H1 (cell line): ENCODE data around the gene GH1. TPM values are rescaled to one million over a fixed set of nuclear protein-coding genes. Genes with fewer than 3 reads are reported as not detected.

Experiments used
- CTCF ChIA-PET: fragments of 300-600 bp; sonication (Branson Sonifier 250); formaldehyde crosslinking; loops from one replicate; lab custom pipeline; 2021; ENCODE audit not compliant: partially characterized antibody; lab: Charles Lee
- POLR2A ChIA-PET: fragments of 300-600 bp; sonication (Branson Sonifier 250); formaldehyde crosslinking; loops from one replicate; lab custom pipeline; 2021; ENCODE audit warnings: inconsistent platforms; ENCODE audit not compliant: partially characterized antibody; lab: Charles Lee
- DNase-seq, 2 experiments: peaks; one replicate each; pipeline versions ENCODE4 v3.0.0 to v3.0.0-alpha.2; 2010 to 2022; ENCODE audit warnings: low spot score in 2 of 2, low read depth in 1 of 2, mixed read lengths in 1 of 2
- FAIRE-seq: peaks from 2 replicates; lab custom pipeline; 2011; peaks lifted over from hg19 to GRCh38; lab: Jason Lieb, UNC
- H2AFZ ChIP-seq: 2 replicates; pipeline ENCODE4 v1.8.1; 2012; ENCODE audit warnings: low read length, inconsistent platforms
- H2AK5ac ChIP-seq: 2 replicates; pipeline ENCODE4 v1.6.1; 2013; ENCODE audit warnings: low read depth, low read length
- H2BK120ac ChIP-seq: replicated peaks from 2 replicates; pipeline ENCODE3; 2013; ENCODE audit warnings: low read depth, low read length, inconsistent platforms
- H2BK12ac ChIP-seq: 2 replicates; pipeline ENCODE4 v1.6.1; 2013; ENCODE audit warnings: low read depth, low read length
- H2BK15ac ChIP-seq: 2 replicates; pipeline ENCODE4 v1.6.1; 2013; ENCODE audit warnings: low read length
- H2BK20ac ChIP-seq: 2 replicates; pipeline ENCODE4 v1.6.1; 2013; ENCODE audit warnings: low read length
- H2BK5ac ChIP-seq: 2 replicates; pipeline ENCODE4 v1.6.1; 2013; ENCODE audit warnings: low read depth, low read length
- H3K14ac ChIP-seq: 2 replicates; pipeline ENCODE4 v1.6.1; 2013; ENCODE audit warnings: inconsistent platforms; ENCODE audit not compliant: insufficient read length
- H3K18ac ChIP-seq: 2 replicates; pipeline ENCODE4 v1.6.1; 2013; ENCODE audit warnings: low read length; ENCODE audit errors: extremely low read depth
- H3K23ac ChIP-seq: 2 replicates; pipeline ENCODE4 v1.6.1; 2013; ENCODE audit warnings: inconsistent platforms; ENCODE audit not compliant: insufficient read length
- H3K23me2 ChIP-seq: 2 replicates; pipeline ENCODE4 v1.6.1; 2013; ENCODE audit warnings: low read depth, low read length
- H3K27ac ChIP-seq: 2 replicates; pipeline ENCODE4 v1.6.1; 2011; ENCODE audit warnings: low read depth, low read length, inconsistent platforms
- H3K27me3 ChIP-seq, 4 experiments: replicated peaks in 1 of 4; 1 replicate in 1 of 4; 2 replicates in 3 of 4; pipeline versions ENCODE4 v1.6.1 to v1.8.1; 2011 to 2013; ENCODE audit warnings: low read length in 3 of 4, mild to moderate bottlenecking in 3 of 4, inconsistent platforms in 2 of 4, mixed read lengths in 2 of 4, moderate library complexity in 1 of 4; ENCODE audit not compliant: control insufficient read depth in 3 of 4, insufficient read depth in 3 of 4; ENCODE audit errors: extremely low read depth in 1 of 4
- H3K36me3 ChIP-seq, 4 experiments: 2 replicates each; pipeline versions ENCODE4 v1.6.1 to v1.8.1; 2011 to 2013; ENCODE audit warnings: mild to moderate bottlenecking in 4 of 4, low read length in 3 of 4, moderate library complexity in 2 of 4, control low read depth in 1 of 4, inconsistent platforms in 1 of 4; ENCODE audit not compliant: insufficient read depth in 4 of 4, control insufficient read depth in 2 of 4
- H3K4ac ChIP-seq: replicated peaks from 2 replicates; pipeline ENCODE3; 2013; ENCODE audit warnings: low read length, low read depth, mixed read lengths, inconsistent platforms; ENCODE audit not compliant: insufficient read length
- H3K4me1 ChIP-seq, 4 experiments: replicated peaks in 1 of 4; 1 replicate in 1 of 4; 2 replicates in 3 of 4; pipeline versions ENCODE4 v1.6.1 to v1.8.1; 2011 to 2013; ENCODE audit warnings: low read length in 3 of 4, inconsistent platforms in 2 of 4, mixed read lengths in 1 of 4; ENCODE audit not compliant: insufficient read depth in 4 of 4, control insufficient read depth in 3 of 4
- H3K4me2 ChIP-seq, 2 experiments: 2 replicates each; pipeline versions ENCODE4 v1.6.1 to v1.8.1; 2011 to 2013; ENCODE audit warnings: low read depth in 2 of 2, low read length in 2 of 2, control low read depth in 1 of 2, inconsistent platforms in 1 of 2, mild to moderate bottlenecking in 1 of 2; ENCODE audit not compliant: insufficient read depth in 1 of 2
- H3K4me3 ChIP-seq, 4 experiments: fragments of 200-600, 300-600 bp in 1 of 4; sonication (generic), shearing (Covaris generic), sonication (Bioruptor Twin) in 1 of 4; 2 replicates each; pipeline versions ENCODE4 v1.5.1 to v1.8.1; 2011 to 2016; ENCODE audit warnings: low read length in 4 of 4, low read depth in 3 of 4, control low read depth in 2 of 4, inconsistent platforms in 2 of 4, mild to moderate bottlenecking in 2 of 4, mixed read lengths in 1 of 4, moderate library complexity in 1 of 4; ENCODE audit not compliant: insufficient read depth in 2 of 4; ENCODE audit errors: extremely low read depth in 1 of 4
- H3K56ac ChIP-seq: replicated peaks from 2 replicates; pipeline ENCODE3; 2013; ENCODE audit warnings: low read depth, mild to moderate bottlenecking, mixed read lengths, low read length, inconsistent platforms; ENCODE audit not compliant: insufficient read length
- H3K79me1 ChIP-seq: 2 replicates; pipeline ENCODE4 v1.6.1; 2013; ENCODE audit warnings: low read depth, low read length, control low read depth
- H3K79me2 ChIP-seq, 2 experiments: 2 replicates each; pipeline versions ENCODE4 v1.6.1 to v1.8.1; 2012 to 2013; ENCODE audit warnings: low read length in 2 of 2, mild to moderate bottlenecking in 2 of 2, inconsistent platforms in 1 of 2; ENCODE audit not compliant: insufficient read depth in 2 of 2, control insufficient read depth in 1 of 2
- H3K9ac ChIP-seq, 4 experiments: replicated peaks in 1 of 4; 1 replicate in 1 of 4; 2 replicates in 3 of 4; pipeline versions ENCODE4 v1.6.1 to v1.8.1; 2011 to 2013; ENCODE audit warnings: low read depth in 3 of 4, low read length in 3 of 4, control low read depth in 2 of 4, mild to moderate bottlenecking in 2 of 4, moderate library complexity in 2 of 4, inconsistent platforms in 1 of 4; ENCODE audit errors: extremely low read depth in 1 of 4
- H3K9me3 ChIP-seq, 2 experiments: 2 replicates each; pipeline versions ENCODE4 v1.6.1 to v1.8.1; 2012 to 2013; ENCODE audit warnings: mild to moderate bottlenecking in 2 of 2, moderate library complexity in 2 of 2, control low read depth in 1 of 2, inconsistent platforms in 1 of 2, low read depth in 1 of 2, low read length in 1 of 2, mixed read lengths in 1 of 2; ENCODE audit not compliant: insufficient read depth in 2 of 2
- H4K20me1 ChIP-seq, 2 experiments: replicated peaks in 1 of 2; 2 replicates each; pipeline versions ENCODE3 to v1.8.1; 2011 to 2013; ENCODE audit warnings: inconsistent platforms in 2 of 2, low read length in 2 of 2, mild to moderate bottlenecking in 1 of 2; ENCODE audit not compliant: insufficient read depth in 2 of 2, control insufficient read depth in 1 of 2
- H4K5ac ChIP-seq: 2 replicates; pipeline ENCODE4 v1.6.1; 2013; ENCODE audit warnings: low read length, low read depth, mixed read lengths, inconsistent platforms; ENCODE audit not compliant: insufficient read length
- H4K8ac ChIP-seq: 2 replicates; pipeline ENCODE4 v1.8.0; 2013; ENCODE audit warnings: mild to moderate bottlenecking, moderate library complexity, low read length, inconsistent platforms; ENCODE audit not compliant: insufficient read depth; ENCODE audit errors: extremely low read depth
- H4K91ac ChIP-seq: replicated peaks from 2 replicates; pipeline ENCODE3; 2013; ENCODE audit warnings: low read length, mixed read lengths, inconsistent platforms; ENCODE audit not compliant: insufficient read length
- CBX8 ChIP-seq: fragments of 300-800, 300-1000 bp; sonication (generic); IDR thresholded peaks from 2 replicates; pipeline ENCODE4 v1.7.1; 2016; ENCODE audit warnings: low read depth, low read length, borderline replicate concordance
- MAFK ChIP-seq: IDR thresholded peaks from 2 replicates; pipeline ENCODE4 v1.6.1; 2012; ENCODE audit warnings: low read depth, mild to moderate bottlenecking, improper control_type of control experiment, low read length
- POLR2A ChIP-seq, 2 experiments: IDR thresholded peaks; 1 replicate in 1 of 2; 2 replicates in 1 of 2; pipeline ENCODE4 v1.6.1; 2011; ENCODE audit warnings: low read depth in 2 of 2, low read length in 2 of 2, mild to moderate bottlenecking in 2 of 2; ENCODE audit errors: control extremely low read depth in 1 of 2
- POLR2AphosphoS5 ChIP-seq: IDR thresholded peaks from 2 replicates; pipeline ENCODE4 v1.6.1; 2011; ENCODE audit warnings: low read depth, low read length
- RFX5 ChIP-seq: IDR thresholded peaks from 2 replicates; pipeline ENCODE4 v1.6.1; 2011; ENCODE audit warnings: low read depth, low read length, improper control_type of control experiment, borderline replicate concordance
- SP1 ChIP-seq: IDR thresholded peaks from 2 replicates; pipeline ENCODE4 v1.6.1; 2011; ENCODE audit warnings: low read depth, low read length
- ZNF274 ChIP-seq: IDR thresholded peaks from 2 replicates; pipeline ENCODE4 v1.7.0; 2012; ENCODE audit warnings: low read length, borderline replicate concordance; ENCODE audit errors: extremely low read depth
- WGBS, 2 experiments: shearing (Covaris generic) in 1 of 2; methylation state at CpG; one replicate each; pipeline versions ENCODE4 v1.1.6 to v1.1.7; 2013 to 2015; ENCODE audit warnings: low lambda C conversion rate in 2 of 2, mixed read lengths in 2 of 2, inconsistent platforms in 1 of 2, low coverage in 1 of 2, missing lambda C conversion rate in 1 of 2; ENCODE audit not compliant: insufficient replicate concordance in 2 of 2, insufficient coverage in 1 of 2, insufficient read length in 1 of 2; ENCODE audit errors: extremely low coverage in 1 of 2, missing lambda C conversion rate in 1 of 2; 5-methylcytosine and 5-hydroxymethylcytosine counted together
- polyA plus RNA-seq, 7 experiments: library from polyadenylated mRNA; depleted of rRNA in 3 of 7; stranded (reverse) in 5 of 7; unstranded in 2 of 7; fragments of >200 nt in 5 of 7; fragments of 200-250 nt in 2 of 7; gene quantifications; 1 replicate in 5 of 7; 2 replicates in 1 of 7; 4 replicates in 1 of 7; pipeline versions ENCODE4 v1.2.1 to v1.2.3, GENCODE V29; 2011 to 2013; ENCODE audit warnings: missing spikeins in 2 of 7, mixed read lengths in 2 of 7
- total RNA-seq: library from RNA; stranded (reverse); fragmentation: NEBNext Ultra II Directional; extraction: Animal tissue kit (Norgen Biotek cat#: 25700); gene quantifications from 2 replicates; pipeline ENCODE4 v1.2.1, GENCODE V29; 2021

The GH1 gene
- total and polyA plus RNA-seq, 2 of the 8 experiments (the other 6 are each of a cell fraction or from before 2014, with no cell fraction given) = 0.41 TPM; not detected in 1

- no peak overlapping the region for H2BK15ac ChIP-seq
- H3K79me2 ChIP-seq = no peaks in the 10 kb centered on the region
- no peak overlapping the region for H2BK20ac ChIP-seq
- no peaks in the 10 kb centered on the region for H3K9me3 ChIP-seq
- no peak overlapping the region for H3K23ac ChIP-seq
- no peak overlapping the region for H3K4me2 ChIP-seq
- peaks cover 0 to 16% (median 12%) of the 10 kb centered on the region in 4 experiments; a peak in 6 of 7 replicates for H3K4me1 ChIP-seq
- ChIA-PET POLR2A (interaction anchor here (0.6 kb wide), 1 partner anchor 33 kb away, joined by 4 read pairs; no protein-coding TSS in a partner anchor), CTCF (interaction anchor here (0.6 to 11.4 kb wide), 19 partner anchors 9 to 205 kb away, joined by 3 to 164 read pairs (median 4); partner anchors contain the start of genes CSHL1 and GH1)
- no peak overlapping the region for H4K8ac ChIP-seq
- H3K9ac ChIP-seq = no peak overlapping the region
- no peak overlapping the region for H3K27ac ChIP-seq
- H3K4me3 ChIP-seq = no peak overlapping the region
- 88% methylated on average over 10 of the region's 10 CpGs; no CpG with 5 or more reads in 1 of the 2 experiments for WGBS, 2 experiments
- H2AK5ac ChIP-seq = no peak overlapping the region
- H4K20me1 ChIP-seq = no peaks in the 10 kb centered on the region
- no peak overlapping the region for H2BK5ac ChIP-seq
- no peak for FAIRE-seq
- H3K27me3 ChIP-seq = no peaks in the 10 kb centered on the region
- no peaks in the 10 kb centered on the region for H3K23me2 ChIP-seq
- H3K4ac ChIP-seq = no peak overlapping the region
- DNase-seq = no peak
- no peaks in the 10 kb centered on the region for H3K79me1 ChIP-seq
- H4K5ac ChIP-seq = no peak overlapping the region
- H3K18ac ChIP-seq = no peak overlapping the region
- H3K56ac ChIP-seq = no peak overlapping the region
- H2BK12ac ChIP-seq = no peak overlapping the region; the same call in 1 of the 2 replicates
- no peak overlapping the region for H3K14ac ChIP-seq
- no peaks in the 10 kb centered on the region for H3K36me3 ChIP-seq
- H2BK120ac ChIP-seq = no peak overlapping the region
- H2AFZ ChIP-seq = no peak overlapping the region
- H4K91ac ChIP-seq = no peak overlapping the region
- no peak for TF ChIP-seq ZNF274
- no peak for TF ChIP-seq CBX8
- TF ChIP-seq MAFK = no peak
- TF ChIP-seq POLR2A (IDR thresholded peaks at IDR 0.05; ENCODE audit: control extremely low read depth in 1 of 2, low read depth in 2 of 2, low read length in 2 of 2) = no peak
- no peak for TF ChIP-seq POLR2AphosphoS5
- no peak for TF ChIP-seq RFX5
- no peak for TF ChIP-seq SP1
Observed at GRCh38 chr17:63928172-63928666, 9.6 kb upstream of the GH1 start.
